GM18951 (cell line): Measurements from ENCODE around the gene AHNAK2.

Experiments
- POLR2A ChIP-seq: IDR thresholded peaks from 4 replicates; pipeline ENCODE4 v1.6.1; 2011; ENCODE audit warnings: mild to moderate bottlenecking; ENCODE audit not compliant: insufficient read length, insufficient read depth; ENCODE audit errors: extremely low read depth
- in situ Hi-C: fragments of 300-500 bp; cut with MboI; formaldehyde crosslinking; loops from one replicate; pipeline ENCODE4 v1.12.0; 2022; ENCODE audit warnings: low sequenced_read_pairs, mixed read lengths, inconsistent platforms; ENCODE audit not compliant: unreplicated experiment

The AHNAK2 gene

GRCh38 chr14:104969741-104970230 lies 8.4 kb downstream of the AHNAK2 start:
- in situ Hi-C loops = loop anchor here (5.0 kb wide), 1 partner anchor 78 kb away; no protein-coding TSS in a partner anchor
- TF ChIP-seq POLR2A = no peak

GRCh38 chr14:104968541-104969401 lies 9.4 kb downstream of the AHNAK2 start:
- in situ Hi-C loops = no loop called here

GRCh38 chr14:104968153-104968527 lies 10.0 kb downstream of the AHNAK2 start:
- no peak for TF ChIP-seq POLR2A
- in situ Hi-C loops = no loop called here

More at GRCh38 chr14:104968541-104969401, 9.4 kb downstream of the AHNAK2 start:
- TF ChIP-seq POLR2A = no peak

GRCh38 chr14:104967386-104968152 lies 10.6 kb downstream of the AHNAK2 start:
- in situ Hi-C loops = no loop called here

DNA sequence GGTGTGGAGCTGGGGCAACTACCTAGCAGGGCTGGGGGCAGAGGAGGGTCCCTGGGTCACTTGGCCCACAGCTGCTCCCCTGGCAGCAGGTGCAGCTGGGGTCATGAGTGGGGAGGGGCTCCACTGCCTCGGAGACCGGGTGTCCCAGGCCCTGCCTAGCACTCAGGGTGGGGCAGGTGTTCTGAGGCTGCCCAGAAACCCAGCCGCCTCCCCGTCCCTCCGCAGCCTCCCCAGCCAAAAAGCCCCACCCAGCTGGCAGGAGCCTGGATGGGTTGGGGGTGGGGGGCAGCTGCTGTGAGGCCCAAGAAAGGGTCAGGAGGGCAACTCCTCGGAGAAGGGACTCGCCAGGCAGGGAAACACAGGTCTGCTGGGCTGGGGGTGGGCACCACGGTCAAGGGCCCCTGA lies 11.2 kb downstream of the AHNAK2 start:
- no peak for TF ChIP-seq POLR2A
- in situ Hi-C loops = no loop called here

More at GRCh38 chr14:104967386-104968152, 10.6 kb downstream of the AHNAK2 start:
- no peak for TF ChIP-seq POLR2A

GRCh38 chr14:104966261-104966865 lies 11.8 kb downstream of the AHNAK2 start:
- in situ Hi-C loops = no loop called here
- TF ChIP-seq POLR2A = no peak

- in situ Hi-C loops = no loop called here
- no peak for TF ChIP-seq POLR2A
Observed at GRCh38 chr14:104965561-104966231, 12.5 kb downstream of the AHNAK2 start.

DNA sequence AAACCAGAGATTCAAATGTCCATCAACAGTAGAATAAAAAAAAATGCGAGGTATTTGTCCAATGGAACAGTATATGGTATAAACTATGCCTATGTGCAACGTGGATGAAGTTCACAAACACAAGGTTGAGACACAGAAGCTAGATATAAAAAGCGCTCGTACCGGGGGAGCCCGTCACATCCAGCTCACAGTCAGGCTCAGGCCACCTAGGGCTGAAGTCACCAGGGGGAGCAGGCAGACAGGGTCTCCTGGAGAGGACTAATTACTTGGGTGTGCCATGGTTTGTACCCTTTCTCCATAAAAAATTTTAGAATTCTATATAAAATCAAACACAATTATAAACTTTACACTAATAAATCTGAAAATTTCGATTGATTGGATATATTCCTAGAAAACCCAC lies 13.6 kb downstream of the AHNAK2 start:
- no peak for TF ChIP-seq POLR2A
- in situ Hi-C loops = no loop called here

DNA sequence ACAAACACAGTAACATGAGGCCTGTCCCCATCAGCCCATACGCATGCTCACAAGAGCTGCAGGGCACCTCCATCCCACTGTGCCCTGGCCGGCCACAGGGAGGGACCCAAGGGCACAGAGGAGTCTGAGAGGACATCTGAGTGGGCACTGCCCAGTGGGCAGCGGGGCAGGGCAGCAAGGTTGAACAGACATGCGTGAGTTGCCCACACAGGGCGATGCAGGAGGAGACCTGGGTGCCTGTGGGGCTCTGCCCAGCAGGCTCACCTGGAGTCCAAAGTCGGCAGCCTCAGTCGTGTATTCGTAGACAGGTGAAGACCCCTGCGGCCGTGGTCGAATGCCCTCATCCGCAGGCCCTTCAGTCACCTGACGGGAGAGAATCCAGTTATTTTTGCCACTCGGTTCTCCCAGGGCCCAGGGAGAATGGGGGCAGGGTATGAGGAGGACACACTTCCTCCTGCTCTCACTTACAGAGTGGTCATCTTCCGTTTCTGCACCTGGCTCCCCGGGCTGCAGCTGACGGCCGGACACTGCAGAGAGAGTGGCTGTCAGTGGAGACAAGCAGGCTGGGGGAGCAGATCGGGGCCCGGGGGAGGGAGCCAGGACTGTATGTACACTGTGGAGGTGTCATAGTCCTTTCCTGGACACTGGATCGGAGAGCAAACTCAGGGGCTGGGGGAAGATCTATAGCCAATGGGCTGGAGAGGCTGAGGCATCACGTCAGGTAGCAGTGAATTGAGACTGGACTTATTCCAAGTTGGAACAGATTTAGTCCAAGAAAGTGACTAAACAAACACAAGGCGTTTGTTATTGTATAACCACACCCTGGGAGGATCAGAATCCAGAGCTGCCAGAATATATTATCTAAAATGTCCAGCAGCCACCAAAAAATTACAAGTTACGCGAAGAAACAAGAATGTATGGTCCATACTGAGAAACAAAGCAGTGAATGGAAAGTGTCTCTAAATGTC lies 20.7 kb downstream of the AHNAK2 start:
- in situ Hi-C loops = no loop called here
- no peak for TF ChIP-seq POLR2A

DNA sequence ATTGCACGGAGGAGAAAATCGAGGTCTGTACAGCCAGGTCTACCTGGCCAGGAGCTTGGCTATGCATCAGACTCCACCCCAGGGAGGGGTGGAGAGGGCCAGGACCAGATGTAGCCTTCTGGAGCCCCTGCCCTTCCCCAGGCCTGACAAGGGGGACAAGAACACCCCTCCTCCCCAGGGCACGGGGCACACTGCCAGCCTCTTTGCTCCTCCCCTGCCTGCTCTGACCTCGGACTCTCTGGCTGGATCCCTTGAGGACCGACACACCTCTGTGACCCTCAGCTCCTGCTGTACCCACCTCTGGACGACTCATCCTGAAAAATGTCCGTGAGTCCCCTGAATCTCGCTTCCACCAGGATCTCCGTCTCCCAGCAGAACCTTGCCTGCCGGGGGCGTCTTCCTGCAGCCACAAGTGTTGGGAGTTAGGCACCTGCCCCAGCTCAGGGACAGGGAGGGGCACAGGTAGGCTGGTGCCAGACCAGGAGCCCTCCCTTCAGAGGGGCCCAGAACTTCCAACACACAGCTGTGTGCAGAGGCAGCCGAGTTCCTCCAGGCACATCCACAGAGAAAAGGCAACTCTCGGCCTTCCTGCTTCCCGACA lies 21.8 kb downstream of the AHNAK2 start:
- in situ Hi-C loops = no loop called here
- no peak for TF ChIP-seq POLR2A

- no peak for TF ChIP-seq POLR2A
- in situ Hi-C loops = no loop called here
Observed at GRCh38 chr14:104955396-104955770, 22.8 kb downstream of the AHNAK2 start.

DNA sequence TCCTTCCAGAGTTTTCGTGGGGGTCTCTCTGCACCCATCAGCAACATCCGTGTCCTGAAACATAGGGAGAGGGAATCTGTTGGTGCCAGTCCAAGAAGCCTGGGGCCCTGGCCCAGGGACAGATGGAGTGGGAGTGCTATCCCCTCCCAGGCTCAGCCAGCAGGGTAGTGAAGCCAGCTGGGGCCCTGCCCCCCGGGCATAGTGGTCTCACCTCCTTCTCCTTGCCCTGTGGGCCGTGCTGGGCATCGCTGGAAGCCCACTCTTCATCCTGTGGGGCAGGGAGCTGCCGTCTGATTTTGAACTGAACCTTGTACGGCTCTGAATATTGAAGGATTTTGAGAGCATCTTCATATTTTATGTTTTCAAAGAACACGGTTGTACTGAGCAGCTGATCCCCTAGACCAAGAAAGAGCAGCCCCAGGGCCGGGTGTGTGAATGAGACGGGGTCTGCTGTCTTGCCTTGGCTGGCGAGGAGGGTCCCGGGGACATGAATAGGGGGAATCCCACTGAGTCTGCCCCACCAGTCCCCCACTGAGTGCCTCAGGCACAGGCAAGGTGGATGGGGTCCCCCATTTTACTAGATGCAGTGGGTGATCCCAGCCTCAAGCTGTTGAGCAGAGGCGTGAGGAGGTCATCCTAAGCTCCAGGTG lies 23.3 kb downstream of the AHNAK2 start:
- in situ Hi-C loops = no loop called here
- TF ChIP-seq POLR2A = no peak
